OCI-LY7 (cell line): ENCODE measurements around the gene AXIN1. TPM values are rescaled to one million over a fixed set of nuclear protein-coding genes. Genes with fewer than 3 reads are reported as not detected.

Experiments used
- BruUV-seq: library from RNA; stranded (reverse); fragments of 400-500 nt; replicated peaks from 2 replicates; lab custom pipeline; 2021; lab: Mats Ljungman, UMichigan
- CTCF ChIA-PET: fragments of 300-600 bp; sonication (Branson Sonifier 250); formaldehyde crosslinking; loops from one replicate; lab custom pipeline; 2022; ENCODE audit warnings: antibody characterized with exemption; ENCODE audit not compliant: unreplicated experiment; lab: Charles Lee
- POLR2A ChIA-PET: fragments of 300-600 bp; sonication (Branson Sonifier 250); formaldehyde crosslinking; loops from one replicate; lab custom pipeline; 2022; ENCODE audit warnings: antibody characterized with exemption; lab: Charles Lee
- DNase-seq: peaks from one replicate; pipeline ENCODE4 v3.0.0-alpha.2; 2015; ENCODE audit warnings: low spot score
- H2AFZ ChIP-seq: fragments of 200-600 bp; sonication (generic), shearing (Covaris generic); 2 replicates; pipeline ENCODE4 v1.6.1; 2014; ENCODE audit warnings: mild to moderate bottlenecking, antibody characterized with exemption, low read length, moderate library complexity
- H3K27ac ChIP-seq: fragments of 200-600 bp; sonication (generic); 2 replicates; pipeline ENCODE4 v1.5.1; 2014; ENCODE audit warnings: mixed run types, low read depth, mild to moderate bottlenecking, moderate library complexity, low read length, inconsistent platforms; ENCODE audit not compliant: poor library complexity, severe bottlenecking
- H3K36me3 ChIP-seq: fragments of 200-600 bp; sonication (generic); 2 replicates; pipeline ENCODE4 v1.6.1; 2014; ENCODE audit warnings: mild to moderate bottlenecking, antibody characterized with exemption, low read length, moderate library complexity, mixed read lengths; ENCODE audit not compliant: insufficient read depth
- H3K4me1 ChIP-seq: fragments of 200-600 bp; sonication (generic); 2 replicates; pipeline ENCODE4 v1.5.1; 2014; ENCODE audit warnings: mild to moderate bottlenecking, low read length; ENCODE audit not compliant: insufficient read depth, poor library complexity, severe bottlenecking
- H3K4me2 ChIP-seq: fragments of 200-600 bp; sonication (generic); 2 replicates; pipeline ENCODE4 v1.6.1; 2014; ENCODE audit warnings: mild to moderate bottlenecking, low read length
- H3K4me3 ChIP-seq: fragments of 200-600 bp; sonication (generic); 2 replicates; pipeline ENCODE4 v1.5.1; 2014; ENCODE audit warnings: mild to moderate bottlenecking, low read depth, low read length; ENCODE audit not compliant: poor library complexity, severe bottlenecking
- H3K79me2 ChIP-seq: fragments of 200-600 bp; sonication (generic); 2 replicates; pipeline ENCODE4 v1.6.1; 2016; ENCODE audit warnings: low read depth, mild to moderate bottlenecking, low read length, moderate library complexity, mixed read lengths; ENCODE audit not compliant: insufficient read depth
- H3K9me2 ChIP-seq: fragments of 200-600 bp; sonication (generic); 2 replicates; pipeline ENCODE4 v1.6.1; 2016; ENCODE audit warnings: mild to moderate bottlenecking, low read length, mixed read lengths; ENCODE audit not compliant: insufficient read depth
- H3K9me3 ChIP-seq: fragments of 200-600 bp; sonication (generic); 2 replicates; pipeline ENCODE4 v1.6.1; 2014; ENCODE audit warnings: mild to moderate bottlenecking, mixed run types, low read length, mixed read lengths
- H4K20me1 ChIP-seq: fragments of 200-600 bp; sonication (generic); 2 replicates; pipeline ENCODE4 v1.6.1; 2014; ENCODE audit warnings: mild to moderate bottlenecking, antibody characterized with exemption, low read length, moderate library complexity, mixed read lengths; ENCODE audit not compliant: insufficient read depth
- CTCF ChIP-seq: fragments of 200-600 bp; sonication (generic); conservative IDR thresholded peaks from 2 replicates; pipeline ENCODE4 v1.5.1; 2014; ENCODE audit warnings: mild to moderate bottlenecking, antibody characterized with exemption, low read length, moderate library complexity, mixed read lengths
- EZH2phosphoT487 ChIP-seq: fragments of 200-600 bp; sonication (generic); IDR thresholded peaks from 2 replicates; pipeline ENCODE4 v1.6.1; 2018; ENCODE audit warnings: low read depth, borderline replicate concordance, mild to moderate bottlenecking, mixed run types, antibody characterized with exemption, low read length, moderate library complexity, mixed read lengths
- intact Hi-C: fragments of 100-400 bp; cut with micrococcal nuclease; formaldehyde crosslinking; loops from one replicate; pipeline ENCODE4 v1.10.0; 2022; ENCODE audit not compliant: unreplicated experiment
- total RNA-seq, 2 experiments: library from RNA; depleted of rRNA in 1 of 2; stranded (reverse); fragments of >200 nt in 1 of 2; shearing (Covaris generic) in 1 of 2; gene quantifications; 2 replicates each; pipeline ENCODE4 v1.2.3, GENCODE V29; 2014 to 2022

Gene AXIN1
- total RNA-seq, 2 experiments from 2014 or later = 29.0 to 30.3 TPM

DNA sequence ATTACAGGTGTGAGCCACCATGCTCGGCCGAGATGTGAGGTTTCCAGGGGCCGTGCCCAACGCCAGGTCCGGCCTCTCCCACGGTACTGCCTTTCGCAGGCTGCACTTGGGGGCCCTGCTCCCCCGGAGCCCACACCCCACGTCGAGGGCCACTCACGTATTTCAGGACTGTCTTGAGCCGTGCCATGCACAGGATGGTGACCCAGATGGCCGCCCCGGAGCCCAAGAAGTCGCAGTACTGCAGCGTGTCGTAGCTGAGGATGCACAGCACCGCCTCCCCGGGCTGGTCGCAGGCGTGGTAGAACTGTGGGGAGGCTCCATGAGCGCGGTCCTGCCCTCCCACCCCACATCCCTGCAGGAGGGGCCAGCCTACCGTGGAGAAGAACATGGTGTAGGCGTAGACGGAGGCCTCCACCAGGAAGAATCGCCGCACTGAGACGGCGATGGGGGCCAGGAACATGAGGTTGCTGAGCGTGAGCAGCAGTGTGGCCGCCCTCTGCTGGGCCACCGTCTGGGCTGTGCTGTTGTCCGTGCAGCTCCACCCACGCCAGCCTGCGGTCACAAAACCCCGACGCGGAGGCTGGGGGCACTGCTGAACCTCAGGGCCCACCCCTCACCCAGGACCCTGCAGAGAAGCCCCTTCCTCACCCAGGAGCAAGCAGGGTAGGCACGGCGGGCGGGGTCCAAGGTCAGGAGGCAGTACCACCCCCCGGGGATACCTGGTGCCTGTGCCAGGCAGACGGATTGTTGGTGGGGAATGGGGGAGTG, 21.5 kb upstream of the AXIN1 start:
- BruUV-seq = no TSS peak
- ChIA-PET POLR2A (no interaction called here), CTCF (no interaction called here)
- no peaks in the 10 kb centered on the region for H3K79me2 ChIP-seq
- peaks cover 12% of the 10 kb centered on the region for H3K4me1 ChIP-seq
- no peaks in the 10 kb centered on the region for H3K9me3 ChIP-seq
- no peaks in the 10 kb centered on the region for H4K20me1 ChIP-seq
- TF ChIP-seq EZH2phosphoT487 (no peak), CTCF (no peak)
- H3K27ac ChIP-seq = no peak overlapping the region
- intact Hi-C loops = no loop called here
- H3K4me2 ChIP-seq = no peak overlapping the region
- peaks cover 45% of the 10 kb centered on the region; the same call in 1 of the 2 replicates for H3K36me3 ChIP-seq
- no peak for DNase-seq
- H3K9me2 ChIP-seq = no peaks in the 10 kb centered on the region
- H2AFZ ChIP-seq = no peak overlapping the region
- H3K4me3 ChIP-seq = no peak overlapping the region

- ChIA-PET CTCF (no interaction called here), POLR2A (no interaction called here)
- peaks cover 12% of the 10 kb centered on the region for H3K4me1 ChIP-seq
- no peaks in the 10 kb centered on the region for H3K9me3 ChIP-seq
- peaks cover 55% of the 10 kb centered on the region; the same call in 1 of the 2 replicates for H3K36me3 ChIP-seq
- H3K9me2 ChIP-seq = no peaks in the 10 kb centered on the region
- DNase-seq = no peak
- H3K4me2 ChIP-seq = no peak overlapping the region
- BruUV-seq = no TSS peak
- no peaks in the 10 kb centered on the region for H3K79me2 ChIP-seq
- no peak for TF ChIP-seq CTCF
- TF ChIP-seq EZH2phosphoT487 = no peak
- H3K4me3 ChIP-seq = no peak overlapping the region
- no peak overlapping the region for H3K27ac ChIP-seq
- H4K20me1 ChIP-seq = no peaks in the 10 kb centered on the region
- H2AFZ ChIP-seq = no peak overlapping the region
- intact Hi-C loops = no loop called here
Observed at GRCh38 chr16:373020-373598, 20.6 kb upstream of the AXIN1 start.
